ENCODE measurements around the gene PKLR. TPM values are rescaled to one million over a fixed set of nuclear protein-coding genes. Genes with fewer than 3 reads are reported as not detected.

The PKLR gene
- total RNA-seq, 1 experiment from 2014 or later: 0.17 TPM

GRCh38 chr1:155277070-155277901 lies 24.0 kb downstream of the PKLR start, which contains the start of gene HCN3 (continued):
- TF ChIP-seq ZFX (IDR thresholded peaks at IDR 0.05) (peak; percentile 17; the same call in 1 of the 2 replicates), POLR2A (IDR thresholded peaks at IDR 0.05; ENCODE audit: borderline replicate concordance, extremely low read depth, insufficient read depth, insufficient read length) (no peak), FOSL1 (IDR thresholded peaks at IDR 0.05; ENCODE audit: low read depth) (no peak), JUND (IDR thresholded peaks at IDR 0.05) (no peak), TCF7L2 (IDR thresholded peaks at IDR 0.05; ENCODE audit: borderline replicate concordance, extremely low read depth, insufficient read depth, insufficient read length) (peak; percentile 34), MAX (IDR thresholded peaks at IDR 0.05) (peak; percentile 86), CEBPB (IDR thresholded peaks at IDR 0.05; ENCODE audit: low read depth) (no peak), POLR2AphosphoS5 (IDR thresholded peaks at IDR 0.05; ENCODE audit: low read depth, low read length) (no peak; the same call in 1 of the 2 replicates)
- TF ChIP-seq, protein P1, sequence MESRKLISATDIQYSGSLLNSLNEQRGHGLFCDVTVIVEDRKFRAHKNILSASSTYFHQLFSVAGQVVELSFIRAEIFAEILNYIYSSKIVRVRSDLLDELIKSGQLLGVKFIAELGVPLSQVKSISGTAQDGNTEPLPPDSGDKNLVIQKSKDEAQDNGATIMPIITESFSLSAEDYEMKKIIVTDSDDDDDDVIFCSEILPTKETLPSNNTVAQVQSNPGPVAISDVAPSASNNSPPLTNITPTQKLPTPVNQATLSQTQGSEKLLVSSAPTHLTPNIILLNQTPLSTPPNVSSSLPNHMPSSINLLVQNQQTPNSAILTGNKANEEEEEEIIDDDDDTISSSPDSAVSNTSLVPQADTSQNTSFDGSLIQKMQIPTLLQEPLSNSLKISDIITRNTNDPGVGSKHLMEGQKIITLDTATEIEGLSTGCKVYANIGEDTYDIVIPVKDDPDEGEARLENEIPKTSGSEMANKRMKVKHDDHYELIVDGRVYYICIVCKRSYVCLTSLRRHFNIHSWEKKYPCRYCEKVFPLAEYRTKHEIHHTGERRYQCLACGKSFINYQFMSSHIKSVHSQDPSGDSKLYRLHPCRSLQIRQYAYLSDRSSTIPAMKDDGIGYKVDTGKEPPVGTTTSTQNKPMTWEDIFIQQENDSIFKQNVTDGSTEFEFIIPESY (IDR thresholded peaks at IDR 0.05; ENCODE audit: extremely low read depth, insufficient replicate concordance, low read length): no peak
